GM12872 (cell line): ENCODE results near the gene NRROS.

Source experiments
- TF ChIP-seq, protein P1 (sequence below): IDR thresholded peaks from 3 replicates; pipeline ENCODE4 v1.5.1; 2011; ENCODE audit warnings: low read depth, mild to moderate bottlenecking, low read length, moderate library complexity; ENCODE audit not compliant: insufficient read depth

Gene NRROS

GRCh38 chr3:196608693-196609092, 30.8 kb upstream of the NRROS start:
- TF ChIP-seq, protein P1, sequence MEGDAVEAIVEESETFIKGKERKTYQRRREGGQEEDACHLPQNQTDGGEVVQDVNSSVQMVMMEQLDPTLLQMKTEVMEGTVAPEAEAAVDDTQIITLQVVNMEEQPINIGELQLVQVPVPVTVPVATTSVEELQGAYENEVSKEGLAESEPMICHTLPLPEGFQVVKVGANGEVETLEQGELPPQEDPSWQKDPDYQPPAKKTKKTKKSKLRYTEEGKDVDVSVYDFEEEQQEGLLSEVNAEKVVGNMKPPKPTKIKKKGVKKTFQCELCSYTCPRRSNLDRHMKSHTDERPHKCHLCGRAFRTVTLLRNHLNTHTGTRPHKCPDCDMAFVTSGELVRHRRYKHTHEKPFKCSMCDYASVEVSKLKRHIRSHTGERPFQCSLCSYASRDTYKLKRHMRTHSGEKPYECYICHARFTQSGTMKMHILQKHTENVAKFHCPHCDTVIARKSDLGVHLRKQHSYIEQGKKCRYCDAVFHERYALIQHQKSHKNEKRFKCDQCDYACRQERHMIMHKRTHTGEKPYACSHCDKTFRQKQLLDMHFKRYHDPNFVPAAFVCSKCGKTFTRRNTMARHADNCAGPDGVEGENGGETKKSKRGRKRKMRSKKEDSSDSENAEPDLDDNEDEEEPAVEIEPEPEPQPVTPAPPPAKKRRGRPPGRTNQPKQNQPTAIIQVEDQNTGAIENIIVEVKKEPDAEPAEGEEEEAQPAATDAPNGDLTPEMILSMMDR, result no peak

- TF ChIP-seq, protein P1, result peak; percentile 75
Observed at GRCh38 chr3:196609343-196609775, 30.1 kb upstream of the NRROS start.

- TF ChIP-seq, protein P1, result no peak
Observed at GRCh38 chr3:196609805-196610515, 29.5 kb upstream of the NRROS start.

- TF ChIP-seq, protein P1, result no peak
Observed at GRCh38 chr3:196611761-196612483, 27.6 kb upstream of the NRROS start.

DNA sequence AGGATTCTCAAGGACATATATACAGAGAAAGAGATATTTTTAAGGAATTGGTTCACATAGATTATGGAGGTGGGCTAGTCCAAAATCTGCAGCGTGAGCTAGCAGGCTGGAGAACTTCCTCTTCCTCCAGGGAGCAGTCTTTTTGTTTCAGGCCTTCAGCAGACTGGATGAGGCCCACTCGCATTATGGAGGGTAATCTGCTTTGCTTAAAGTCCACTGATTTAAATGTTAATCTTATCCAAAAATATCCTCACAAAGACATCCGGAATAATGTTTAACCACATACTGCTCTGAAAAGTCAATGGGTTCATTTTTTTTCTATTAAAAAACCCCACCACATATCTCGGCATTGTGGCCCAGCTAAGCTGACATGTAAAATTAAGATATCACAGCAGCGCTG, 22.2 kb upstream of the NRROS start:
- TF ChIP-seq, protein P1, result no peak

- TF ChIP-seq, protein P1, result no peak
Observed at GRCh38 chr3:196619223-196619622, 20.3 kb upstream of the NRROS start.

DNA sequence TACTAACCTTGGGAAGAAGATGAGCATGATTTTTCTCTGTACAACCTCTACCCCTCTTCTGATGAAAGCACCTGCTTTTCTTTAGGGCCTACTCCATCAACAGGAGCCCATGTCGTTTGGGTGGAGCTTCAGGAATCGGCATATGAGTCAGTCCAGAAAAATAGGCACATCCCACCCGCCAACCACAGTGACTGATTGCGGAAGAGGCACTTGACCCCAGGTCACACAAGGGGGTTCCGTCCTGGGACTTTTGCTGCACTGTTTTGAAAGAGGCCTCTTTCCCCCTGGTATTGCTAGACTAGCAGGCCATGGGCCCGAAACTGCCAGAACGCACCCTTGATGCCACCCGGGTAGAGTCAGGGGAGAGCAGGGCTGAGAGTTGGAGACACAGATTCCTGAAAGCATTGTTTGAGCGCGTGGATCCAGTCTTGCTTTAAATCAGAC, 19.3 kb upstream of the NRROS start:
- TF ChIP-seq, protein P1, result no peak
